Upper lobe of left lung (tissue), 6 donors: Measurements from ENCODE around the gene TAC4. TPM values are rescaled to one million over a fixed set of nuclear protein-coding genes. Genes with fewer than 3 reads are reported as not detected.
A peak's percentile ranks its signal among the peaks of the same experiment; 100 is the strongest.

Source experiments
- ATAC-seq, 2 donors: fragments of 200-7000 bp; cut with Tn5 transposase; one replicate each; pipeline ENCODE4 v1.9.1; 2022; ENCODE audit warnings: mild to moderate bottlenecking in 2 of 2, moderate library complexity in 2 of 2; ENCODE audit not compliant: low FRiP score in 2 of 2
- DNase-seq, 2 donors: peaks; one replicate each; pipeline ENCODE4 v3.0.0-alpha.2; 2019 to 2020
- H3K27ac ChIP-seq, 4 donors: fragments of 200-600 bp; sonication (generic); one replicate each; pipeline ENCODE4 v1.5.1; 2016 to 2019
- H3K27me3 ChIP-seq, 4 donors: fragments of 200-600 bp; sonication (generic); one replicate each; pipeline ENCODE4 v1.5.1; 2017 to 2019
- H3K36me3 ChIP-seq, 4 donors: fragments of 200-600 bp; sonication (generic); one replicate each; pipeline ENCODE4 v1.5.1; 2016 to 2019
- H3K4me1 ChIP-seq, 4 donors: fragments of 200-600 bp; sonication (generic); one replicate each; pipeline ENCODE4 v1.5.1; 2018 to 2019
- H3K4me3 ChIP-seq, 4 donors: fragments of 200-600 bp; sonication (generic); one replicate each; pipeline ENCODE4 v1.5.1; 2017 to 2019; ENCODE audit warnings: mild to moderate bottlenecking in 2 of 4, moderate library complexity in 1 of 4
- H3K9me3 ChIP-seq, 4 donors: fragments of 200-600 bp; sonication (generic); one replicate each; pipeline ENCODE4 v1.5.1; 2018 to 2019
- CTCF ChIP-seq, 6 experiments: fragments of 450-650 bp in 4 of 6; fragments of 200-600 bp in 2 of 6; sonication (generic) in 2 of 6; IDR thresholded peaks; one replicate each; pipeline ENCODE4 v1.5.1; 2016 to 2019; ENCODE audit warnings: antibody characterized with exemption in 6 of 6
- EP300 ChIP-seq, 4 donors: sonication (generic); formaldehyde crosslinking; IDR thresholded peaks; one replicate each; pipeline ENCODE4 v1.5.1; 2017; ENCODE audit warnings: antibody characterized with exemption in 4 of 4, control low read depth in 2 of 4
- POLR2A ChIP-seq, 4 donors: fragments of 450-650 bp; IDR thresholded peaks; one replicate each; pipeline ENCODE4 v1.5.1; 2016 to 2017; ENCODE audit warnings: antibody characterized with exemption in 4 of 4, mild to moderate bottlenecking in 2 of 4
- POLR2AphosphoS5 ChIP-seq, 2 donors: sonication (generic); formaldehyde crosslinking; IDR thresholded peaks; one replicate each; pipeline ENCODE4 v1.5.1; 2017; ENCODE audit warnings: antibody characterized with exemption in 2 of 2
- WGBS, 2 donors: methylation state at CpG; one replicate each; pipeline ENCODE4 v1.1.5; 2017 to 2018; 5-methylcytosine and 5-hydroxymethylcytosine counted together
- total RNA-seq, 6 donors: library from RNA; depleted of rRNA in 4 of 6; stranded (reverse); fragments of >200 nt in 4 of 6; gene quantifications; one replicate each; pipeline versions ENCODE4 v1.1.0 to v1.2.1, GENCODE V29; 2016 to 2021
- donor health status: DM: no; HTN: no; CAD: no; lungs with moderate emphysema.
- donor health status: DM: no; HTN: yes; CAD: no; lungs with severe emphysema.

Gene TAC4
- total RNA-seq, 6 donors from 2014 or later, result not detected

- Histone ChIP-seq H3K36me3 (no peaks in the 10 kb centered on the region), H3K4me1 (peaks cover 0 to 33% (median 20%) of the 10 kb centered on the region in 4 donors), H3K9me3 (no peaks in the 10 kb centered on the region), H3K27me3 (peaks cover 0 to 13% (median 0%) of the 10 kb centered on the region in 4 donors), H3K27ac (no peak overlapping the region), H3K4me3 (no peak overlapping the region)
- 83 to 93% methylated on average over 8 to 11 of the region's 12 CpGs for WGBS, 2 donors
- no peak for DNase-seq
- TF ChIP-seq POLR2AphosphoS5 (IDR thresholded peaks at IDR 0.05) (no peak), EP300 (IDR thresholded peaks at IDR 0.05) (no peak), POLR2A (IDR thresholded peaks at IDR 0.05) (no peak), CTCF (IDR thresholded peaks at IDR 0.05) (no peak)
- no peak for ATAC-seq
Measured at GRCh38 chr17:49889500-49889899, 41.6 kb upstream of the TAC4 start.

GRCh38 chr17:49887744-49888360, 40.0 kb upstream of the TAC4 start:
- WGBS, 2 donors, result 72 to 80% methylated on average over 8 to 9 of the region's 9 CpGs
- H3K4me1 ChIP-seq, result peaks cover 0 to 29% (median 20%) of the 10 kb centered on the region in 4 donors
- TF ChIP-seq CTCF (IDR thresholded peaks at IDR 0.05) (no peak), POLR2AphosphoS5 (IDR thresholded peaks at IDR 0.05) (no peak), EP300 (IDR thresholded peaks at IDR 0.05) (no peak), POLR2A (IDR thresholded peaks at IDR 0.05) (no peak)
- peaks cover 0 to 13% (median 0%) of the 10 kb centered on the region in 4 donors for H3K27me3 ChIP-seq
- H3K36me3 ChIP-seq, result no peaks in the 10 kb centered on the region
- H3K27ac ChIP-seq, result peak overlapping the region in 2 of 4 donors; percentile 16 to 79
- H3K9me3 ChIP-seq, result no peaks in the 10 kb centered on the region
- peak in 1 of 2 donors; percentile 19 for ATAC-seq
- H3K4me3 ChIP-seq, result no peak overlapping the region
- peak in 1 of 2 donors; percentile 50 for DNase-seq

GRCh38 chr17:49887086-49887743, 39.3 kb upstream of the TAC4 start:
- DNase-seq (peak in 1 of 2 donors; percentile 87), ATAC-seq (peak; percentile 28 to 75)
- Histone ChIP-seq H3K4me3 (no peak overlapping the region), H3K36me3 (no peaks in the 10 kb centered on the region), H3K9me3 (no peaks in the 10 kb centered on the region), H3K27ac (peak overlapping the region in 2 of 4 donors; percentile 16 to 79), H3K4me1 (peaks cover 0 to 28% (median 20%) of the 10 kb centered on the region in 4 donors), H3K27me3 (peaks cover 0 to 13% (median 0%) of the 10 kb centered on the region in 4 donors)
- whole genome bisulfite sequencing, 2 donors, result 30 to 67% methylated on average over 6 of the region's 7 CpGs
- TF ChIP-seq EP300 (IDR thresholded peaks at IDR 0.05) (no peak), POLR2AphosphoS5 (IDR thresholded peaks at IDR 0.05) (peak; percentile 15 to 35), POLR2A (IDR thresholded peaks at IDR 0.05) (no peak)

- H3K9me3 ChIP-seq, result no peaks in the 10 kb centered on the region
- H3K27ac ChIP-seq, result no peak overlapping the region
- H3K4me3 ChIP-seq, result no peak overlapping the region
- 78 to 90% methylated on average over 5 of the region's 5 CpGs for WGBS, 2 donors
- H3K27me3 ChIP-seq, result peaks cover 0 to 13% (median under 1%) of the 10 kb centered on the region in 4 donors
- no peak for DNase-seq
- peaks cover 0 to 23% (median 15%) of the 10 kb centered on the region in 4 donors for H3K4me1 ChIP-seq
- no peak for ATAC-seq
- no peaks in the 10 kb centered on the region for H3K36me3 ChIP-seq
- TF ChIP-seq POLR2A (IDR thresholded peaks at IDR 0.05) (no peak), POLR2AphosphoS5 (IDR thresholded peaks at IDR 0.05) (no peak), CTCF (IDR thresholded peaks at IDR 0.05) (no peak), EP300 (IDR thresholded peaks at IDR 0.05) (no peak)
Measured at GRCh38 chr17:49886036-49886435, 38.2 kb upstream of the TAC4 start.

- Histone ChIP-seq H3K27ac (no peak overlapping the region), H3K9me3 (no peaks in the 10 kb centered on the region), H3K36me3 (no peaks in the 10 kb centered on the region), H3K4me1 (peaks cover 7 to 18% (median 14%) of the 10 kb centered on the region in 4 donors), H3K27me3 (peaks cover 0 to 4% (median 0%) of the 10 kb centered on the region in 4 donors), H3K4me3 (no peak overlapping the region)
- 51 to 67% methylated on average over 7 of the region's 7 CpGs for WGBS, 2 donors
- no peak for DNase-seq
- TF ChIP-seq CTCF (IDR thresholded peaks at IDR 0.05) (no peak), POLR2A (IDR thresholded peaks at IDR 0.05) (no peak), POLR2AphosphoS5 (IDR thresholded peaks at IDR 0.05) (no peak), EP300 (IDR thresholded peaks at IDR 0.05) (no peak)
- ATAC-seq, result no peak
Measured at GRCh38 chr17:49882434-49882833, 34.6 kb upstream of the TAC4 start.
